ENCODE data around the gene TRA2B.

Gene TRA2B

GRCh38 chr3:185949515-185949914 lies 11.7 kb upstream of the TRA2B start:
- DNase-seq = no peak

GRCh38 chr3:185948292-185948691 lies 10.5 kb upstream of the TRA2B start:
- DNase-seq = no peak

- no peak for DNase-seq
Measured at GRCh38 chr3:185943760-185944106, 5.9 kb upstream of the TRA2B start.

GRCh38 chr3:185942907-185943759 lies 5.3 kb upstream of the TRA2B start:
- peak; percentile 89 for DNase-seq

DNA sequence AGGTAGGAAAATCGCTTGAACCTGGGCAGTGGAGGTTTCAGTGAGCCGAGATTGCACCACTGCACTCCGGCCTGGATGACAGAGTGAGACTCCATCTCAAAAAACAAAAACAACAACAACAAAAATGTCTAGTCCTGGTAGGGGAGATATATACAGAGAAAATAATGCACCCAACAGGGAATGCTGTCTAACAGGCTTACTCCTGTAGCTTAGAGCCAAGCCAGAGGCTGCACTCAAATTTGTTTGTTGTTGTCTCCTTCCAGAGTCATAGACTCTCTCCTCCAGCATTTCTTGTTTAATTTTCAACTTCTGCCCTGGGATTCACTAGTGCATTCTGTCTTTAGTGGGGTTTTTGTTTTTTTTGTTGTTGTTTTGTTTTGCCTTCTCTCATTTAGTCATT lies 4.6 kb upstream of the TRA2B start:
- DNase-seq = no peak

GRCh38 chr3:185940951-185941350 lies 3.1 kb upstream of the TRA2B start:
- no peak for DNase-seq

- DNase-seq = no peak
Measured at GRCh38 chr3:185939721-185940120, 1.9 kb upstream of the TRA2B start.

GRCh38 chr3:185936814-185937688 lies 763 bp downstream of the TRA2B start:
- DNase-seq = peak; percentile 87

DNA sequence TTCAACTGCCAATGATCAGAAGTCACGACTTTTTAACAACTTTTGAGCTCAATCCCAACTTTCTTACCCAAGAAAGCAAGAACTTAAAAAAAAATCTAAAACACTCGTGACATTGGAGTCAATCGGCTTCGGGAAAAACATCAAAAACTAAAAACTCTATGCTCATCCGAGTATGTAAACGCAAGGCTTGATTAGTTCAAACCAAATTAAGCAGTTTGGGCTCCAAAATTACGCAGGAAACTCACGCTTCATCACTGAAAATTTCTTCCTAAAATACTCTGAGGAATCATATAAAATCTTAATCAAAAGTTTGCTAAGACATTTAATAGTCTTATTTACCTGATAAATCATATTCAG lies 1.6 kb downstream of the TRA2B start:
- no peak for DNase-seq

GRCh38 chr3:185935465-185936272 lies 2.1 kb downstream of the TRA2B start:
- DNase-seq = no peak

GRCh38 chr3:185934767-185935464 lies 2.9 kb downstream of the TRA2B start:
- no peak for DNase-seq

- DNase-seq = no peak
Measured at GRCh38 chr3:185934174-185934557, 3.6 kb downstream of the TRA2B start.

GRCh38 chr3:185933374-185934173 lies 4.2 kb downstream of the TRA2B start:
- DNase-seq = no peak

GRCh38 chr3:185931777-185932612 lies 5.8 kb downstream of the TRA2B start:
- no peak for DNase-seq

GRCh38 chr3:185930393-185931107 lies 7.3 kb downstream of the TRA2B start:
- no peak for DNase-seq

DNA sequence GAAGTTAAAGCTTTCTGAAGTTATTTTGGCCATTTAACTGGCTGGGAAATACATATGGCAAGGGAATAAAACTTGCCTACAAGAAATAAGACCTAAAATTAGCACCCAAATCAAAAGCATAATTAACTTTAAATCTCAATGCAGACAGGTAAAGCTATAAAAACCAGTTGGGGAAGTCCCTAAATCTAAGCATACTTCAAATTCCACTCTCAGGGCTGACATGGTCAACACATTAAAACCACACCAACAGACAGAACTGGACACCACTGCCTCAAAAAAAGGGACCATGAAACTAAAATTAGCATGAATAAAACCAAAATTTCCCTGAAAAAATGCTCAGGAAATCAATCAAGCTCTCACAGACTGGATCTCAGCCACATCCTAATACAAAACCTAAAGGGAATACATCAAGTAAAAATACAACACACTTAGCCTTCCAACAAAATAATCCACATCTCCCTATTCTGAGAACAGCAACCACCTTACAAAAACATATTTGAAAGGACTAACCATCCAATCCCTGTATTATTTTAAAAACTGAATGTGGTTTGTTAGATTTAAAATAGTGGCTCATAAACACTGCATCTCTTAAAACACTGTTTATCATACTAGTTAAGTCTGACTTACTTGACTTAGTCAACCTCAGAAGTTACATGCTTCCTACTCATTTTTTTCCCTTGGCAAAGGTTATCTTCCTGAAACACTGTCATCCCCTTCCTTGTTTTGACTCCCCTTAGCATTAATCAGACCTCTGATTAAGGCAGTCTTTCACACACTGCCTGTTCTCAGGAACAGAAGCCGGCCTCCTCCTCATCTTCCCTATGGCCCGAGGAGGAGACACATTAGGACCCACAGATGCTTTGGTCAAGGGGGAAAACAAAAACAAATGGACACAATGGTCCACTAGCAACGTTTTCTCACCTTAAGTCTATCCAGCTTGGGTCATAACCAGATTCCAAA lies 8.3 kb downstream of the TRA2B start:
- DNase-seq = no peak

DNA sequence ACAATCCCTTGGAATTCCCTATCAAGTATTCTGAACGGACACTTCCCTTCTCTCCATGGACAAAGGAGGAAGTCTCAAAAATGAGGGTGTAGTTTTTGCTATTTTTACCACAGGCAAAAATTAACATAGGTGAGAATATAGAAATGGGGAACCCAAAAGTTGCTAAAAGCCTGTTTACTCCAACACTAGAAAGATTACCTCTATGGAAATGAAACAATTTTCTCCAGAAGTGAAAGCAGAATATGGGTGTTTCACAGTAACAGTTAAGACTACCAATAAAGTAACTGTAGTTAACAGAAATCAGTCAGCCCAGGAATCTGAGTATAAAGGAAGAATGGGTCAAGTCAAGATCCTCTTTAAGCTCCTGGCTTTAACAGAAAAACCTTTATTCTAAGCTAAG lies 9.3 kb downstream of the TRA2B start:
- DNase-seq = no peak

- no peak for DNase-seq
Measured at GRCh38 chr3:185927501-185928200, 10.2 kb downstream of the TRA2B start.

Measured in CD4-positive, alpha-beta T cell treated with Interleukin-12 subunit alpha and Interleukin-12 subunit beta, for 1 hour (primary cell).